VCaP (cell line): ENCODE measurements around the gene BARHL1.

ENCODE experiments used
- H3K27ac ChIP-seq: fragments of 450-650 bp; 2 replicates; pipeline ENCODE4 v1.5.1; 2017
- CTCF ChIP-seq: fragments of 450-650 bp; conservative IDR thresholded peaks from 2 replicates; pipeline ENCODE4 v1.5.1; 2017; ENCODE audit warnings: mild to moderate bottlenecking, moderate library complexity

BARHL1 gene

GRCh38 chr9:132572921-132573320, 9.5 kb upstream of the BARHL1 start:
- TF ChIP-seq CTCF: no peak
- no peak overlapping the region for H3K27ac ChIP-seq

GRCh38 chr9:132575005-132575609, 7.3 kb upstream of the BARHL1 start:
- peak; percentile 99 for TF ChIP-seq CTCF
- H3K27ac ChIP-seq: no peak overlapping the region

- no peak overlapping the region for H3K27ac ChIP-seq
- no peak for TF ChIP-seq CTCF
Measured at GRCh38 chr9:132575811-132576210, 6.6 kb upstream of the BARHL1 start.

- no peak overlapping the region for H3K27ac ChIP-seq
- no peak for TF ChIP-seq CTCF
Measured at GRCh38 chr9:132577119-132577518, 5.3 kb upstream of the BARHL1 start.

DNA sequence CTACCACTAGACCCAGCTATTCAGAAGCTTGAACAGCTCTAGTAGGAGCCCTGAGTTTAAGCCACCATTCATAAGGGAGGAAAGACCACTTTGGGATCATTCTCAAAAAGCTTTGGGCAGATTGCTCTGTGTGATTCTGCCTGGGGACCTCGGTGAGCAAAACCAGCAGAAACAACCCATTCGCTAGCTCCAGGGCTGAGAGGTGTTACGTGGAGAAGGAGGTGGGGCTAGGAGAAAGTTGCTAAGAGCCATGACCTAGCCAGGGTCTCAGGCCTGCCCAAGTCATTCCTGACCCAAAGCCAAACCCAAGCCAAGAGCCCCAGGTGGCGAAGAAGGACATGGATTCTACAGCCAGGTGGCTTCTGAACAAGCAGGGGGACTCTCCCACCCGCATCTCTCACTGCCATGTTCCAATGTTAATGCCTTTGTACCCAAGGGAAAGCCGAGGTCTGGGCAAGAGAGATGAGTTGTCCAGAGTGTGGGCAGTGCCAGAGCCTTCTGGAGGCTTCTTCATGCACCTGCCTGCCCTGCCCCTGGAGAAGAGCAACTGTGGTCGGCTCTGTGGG, 4.0 kb upstream of the BARHL1 start:
- no peak for TF ChIP-seq CTCF

GRCh38 chr9:132579427-132579798, 3.0 kb upstream of the BARHL1 start:
- H3K27ac ChIP-seq: no peak overlapping the region
- TF ChIP-seq CTCF: no peak

More for the DNA sequence above, 4.0 kb upstream of the BARHL1 start:
- no peak overlapping the region for H3K27ac ChIP-seq

DNA sequence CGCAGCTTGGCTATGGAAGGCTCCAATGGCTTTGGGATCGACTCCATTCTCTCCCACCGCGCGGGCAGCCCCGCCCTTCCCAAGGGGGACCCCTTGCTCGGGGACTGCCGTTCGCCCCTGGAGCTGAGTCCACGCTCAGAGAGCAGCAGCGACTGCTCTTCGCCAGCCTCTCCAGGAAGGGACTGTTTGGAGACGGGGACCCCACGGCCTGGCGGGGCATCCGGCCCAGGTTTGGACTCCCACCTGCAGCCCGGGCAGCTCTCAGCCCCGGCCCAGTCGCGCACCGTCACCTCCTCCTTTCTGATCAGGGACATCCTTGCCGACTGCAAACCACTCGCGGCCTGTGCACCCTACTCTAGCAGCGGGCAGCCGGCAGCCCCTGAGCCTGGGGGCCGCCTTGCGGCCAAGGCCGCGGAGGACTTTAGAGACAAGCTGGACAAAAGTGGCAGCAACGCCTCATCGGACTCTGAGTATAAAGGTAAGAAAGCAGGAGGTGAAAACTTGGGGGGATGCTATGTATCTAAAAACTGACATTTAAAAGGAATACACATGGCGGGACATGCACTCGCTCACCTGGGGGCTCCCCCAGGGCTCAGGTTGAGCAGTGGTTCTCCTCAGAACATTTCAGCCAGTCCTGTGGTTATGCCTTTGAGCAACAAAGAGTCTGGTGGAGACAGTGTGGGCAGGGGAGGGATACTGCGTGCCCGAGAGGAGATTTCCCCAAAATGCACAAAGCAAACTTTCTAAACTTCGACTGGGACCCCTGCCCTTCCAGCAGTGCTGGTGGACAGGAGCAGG, 579 bp downstream of the BARHL1 start:
- no peak overlapping the region for H3K27ac ChIP-seq
- no peak for TF ChIP-seq CTCF
